ENCODE data around the gene SLC13A4. TPM values are rescaled to one million over a fixed set of nuclear protein-coding genes. Genes with fewer than 3 reads are reported as not detected.

SLC13A4 gene
- polyA plus RNA-seq, 1 donor from 2014 or later, result 1.4 TPM

- H3K9me3 ChIP-seq (ENCODE audit: low read length), result no peaks in the 10 kb centered on the region
- H3F3A ChIP-seq (ENCODE audit: insufficient read depth, low read length, poor library complexity, severe bottlenecking), result no peaks in the 10 kb centered on the region
- no peaks in the 10 kb centered on the region for H3K27me3 ChIP-seq (ENCODE audit: insufficient read depth, low read depth, low read length)
- no peak overlapping the region for H3K9ac ChIP-seq (ENCODE audit: low read length)
- H3K9me2 ChIP-seq (ENCODE audit: insufficient read depth, low read length), result no peaks in the 10 kb centered on the region
- H2AFZ ChIP-seq (ENCODE audit: low read depth, low read length), result no peak overlapping the region
- H3K36me3 ChIP-seq (ENCODE audit: insufficient read depth, low read length), result no peaks in the 10 kb centered on the region
- TF ChIP-seq MXI1 (conservative IDR thresholded peaks at IDR 0.05; ENCODE audit: poor library complexity, severe bottlenecking) (no peak), REST (IDR thresholded peaks at IDR 0.05; ENCODE audit: borderline replicate concordance) (no peak), SMC3 (conservative IDR thresholded peaks at IDR 0.05; ENCODE audit: poor library complexity) (no peak), EP300 (conservative IDR thresholded peaks at IDR 0.05; ENCODE audit: poor library complexity, severe bottlenecking) (no peak), CTCF (IDR thresholded peaks at IDR 0.05; ENCODE audit: poor library complexity, severe bottlenecking) (no peak), POLR2AphosphoS5 (IDR thresholded peaks at IDR 0.05) (no peak), RAD21 (conservative IDR thresholded peaks at IDR 0.05) (no peak), EZH2 (IDR thresholded peaks at IDR 0.05; ENCODE audit: borderline replicate concordance, insufficient read depth, low read length, poor library complexity, severe bottlenecking) (no peak), TAF1 (IDR thresholded peaks at IDR 0.05; ENCODE audit: low read depth) (no peak)
- H3K4me2 ChIP-seq (ENCODE audit: low read length), result no peak overlapping the region
- H3K79me2 ChIP-seq (replicated peaks; ENCODE audit: insufficient read depth, low read length), result no peaks in the 10 kb centered on the region
- no peaks in the 10 kb centered on the region for H4K20me1 ChIP-seq (ENCODE audit: insufficient read depth)
- H3K27ac ChIP-seq (ENCODE audit: low read length), result no peak overlapping the region
- H3K4me3 ChIP-seq (ENCODE audit: low read length), result no peak overlapping the region
These were observed 14.4 kb upstream of the SLC13A4 start for GRCh38 chr7:135742371-135742770.

- Histone ChIP-seq H3K4me3 (ENCODE audit: low read length) (no peak overlapping the region), H3K9ac (ENCODE audit: low read length) (no peak overlapping the region), H3K27ac (ENCODE audit: low read length) (no peak overlapping the region), H3K79me2 (replicated peaks; ENCODE audit: insufficient read depth, low read length) (no peaks in the 10 kb centered on the region), H3K36me3 (ENCODE audit: insufficient read depth, low read length) (no peaks in the 10 kb centered on the region), H3F3A (ENCODE audit: insufficient read depth, low read length, poor library complexity, severe bottlenecking) (no peaks in the 10 kb centered on the region), H4K20me1 (ENCODE audit: insufficient read depth) (no peaks in the 10 kb centered on the region), H2AFZ (ENCODE audit: low read depth, low read length) (no peak overlapping the region), H3K9me2 (ENCODE audit: insufficient read depth, low read length) (no peaks in the 10 kb centered on the region), H3K4me2 (ENCODE audit: low read length) (no peak overlapping the region), H3K27me3 (ENCODE audit: insufficient read depth, low read depth, low read length) (no peaks in the 10 kb centered on the region), H3K9me3 (ENCODE audit: low read length) (no peaks in the 10 kb centered on the region)
- TF ChIP-seq REST (IDR thresholded peaks at IDR 0.05; ENCODE audit: borderline replicate concordance) (no peak), EZH2 (IDR thresholded peaks at IDR 0.05; ENCODE audit: borderline replicate concordance, insufficient read depth, low read length, poor library complexity, severe bottlenecking) (no peak), EP300 (conservative IDR thresholded peaks at IDR 0.05; ENCODE audit: poor library complexity, severe bottlenecking) (no peak), RAD21 (conservative IDR thresholded peaks at IDR 0.05) (no peak), POLR2AphosphoS5 (IDR thresholded peaks at IDR 0.05) (no peak), CTCF (IDR thresholded peaks at IDR 0.05; ENCODE audit: poor library complexity, severe bottlenecking) (no peak), SMC3 (conservative IDR thresholded peaks at IDR 0.05; ENCODE audit: poor library complexity) (no peak), TAF1 (IDR thresholded peaks at IDR 0.05; ENCODE audit: low read depth) (no peak), MXI1 (conservative IDR thresholded peaks at IDR 0.05; ENCODE audit: poor library complexity, severe bottlenecking) (no peak)
These were observed 13.9 kb upstream of the SLC13A4 start for GRCh38 chr7:135741905-135742304.

Measured in neural cell (in vitro differentiated cells).